ENCODE measurements around the gene LCP1.
"Not testable (repeated sequence)": the region's sequence is repeated elsewhere in the genome, so short reads cannot be mapped to it uniquely, and the experiment has no call there.

LCP1 gene

GRCh38 chr13:46181840-46182490, at the start of gene LCP1:
LCP1 (minus strand) TSS chr13:46182177; CDS start chr13:46159662, 22,515 bp downstream.
- no peak for DNase-seq

- no peak for DNase-seq
Observed at GRCh38 chr13:46229251-46229650, 47.3 kb upstream of the LCP1 start.

- not testable (repeated sequence) for DNase-seq
Observed at GRCh38 chr13:46220234-46220633, 38.3 kb upstream of the LCP1 start.

- DNase-seq, result not testable (repeated sequence)
Observed at GRCh38 chr13:46214741-46215140, 32.8 kb upstream of the LCP1 start.

- no peak for DNase-seq
Observed at GRCh38 chr13:46213242-46213641, 31.3 kb upstream of the LCP1 start.

- no peak for DNase-seq
Observed at GRCh38 chr13:46211483-46212351, 29.7 kb upstream of the LCP1 start, which contains the start of gene LRRC63. LRRC63 (plus strand) TSS chr13:46211928; CDS start chr13:46213035, 1,107 bp downstream.

- DNase-seq, result no peak
Observed at GRCh38 chr13:46211116-46211482, 29.1 kb upstream of the LCP1 start.

GRCh38 chr13:46210362-46211083, 28.5 kb upstream of the LCP1 start:
- no peak for DNase-seq

- DNase-seq, result no peak
Observed at GRCh38 chr13:46207828-46208227, 25.9 kb upstream of the LCP1 start.

GRCh38 chr13:46206143-46206542, 24.2 kb upstream of the LCP1 start:
- DNase-seq, result no peak

GRCh38 chr13:46202966-46203365, 21.0 kb upstream of the LCP1 start:
- no peak for DNase-seq

- no peak for DNase-seq
Observed at GRCh38 chr13:46202188-46202795, 20.3 kb upstream of the LCP1 start.

GRCh38 chr13:46198696-46199193, 16.8 kb upstream of the LCP1 start:
- no peak for DNase-seq

- DNase-seq, result no peak
Observed at GRCh38 chr13:46197299-46198048, 15.5 kb upstream of the LCP1 start.

GRCh38 chr13:46195016-46195415, 13.0 kb upstream of the LCP1 start:
- no peak for DNase-seq

GRCh38 chr13:46192412-46192811, 10.4 kb upstream of the LCP1 start:
- no peak for DNase-seq

GRCh38 chr13:46185634-46186033, 3.7 kb upstream of the LCP1 start:
- DNase-seq, result no peak

- DNase-seq, result no peak
Observed at GRCh38 chr13:46184277-46184699, 2.3 kb upstream of the LCP1 start.

- DNase-seq, result no peak
Observed at GRCh38 chr13:46183018-46183946, 1.3 kb upstream of the LCP1 start.

GRCh38 chr13:46182491-46182877, 507 bp upstream of the LCP1 start:
- DNase-seq, result no peak

GRCh38 chr13:46181377-46181839, 569 bp downstream of the LCP1 start:
- DNase-seq, result no peak

All from NCI-H2171 treated with DMSO at 0.1 percent for 48 hours (cell line).